Stomach (tissue), 4 donors: ENCODE measurements around the gene KCNK7.

ENCODE experiments used
- CTCF ChIP-seq, 7 experiments: fragments of 450-650 bp in 4 of 7; fragments of 200-600 bp in 3 of 7; sonication (generic) in 3 of 7; IDR thresholded peaks; one replicate each; pipeline ENCODE4 v1.5.1; 2016 to 2019; ENCODE audit warnings: antibody characterized with exemption in 7 of 7, control low read depth in 2 of 7, mild to moderate bottlenecking in 1 of 7
- POLR2A ChIP-seq, 4 donors: fragments of 450-650 bp; IDR thresholded peaks; one replicate each; pipeline ENCODE4 v1.6.1; 2016; ENCODE audit warnings: antibody characterized with exemption in 4 of 4, control low read depth in 2 of 4, mild to moderate bottlenecking in 1 of 4, moderate library complexity in 1 of 4
- POLR2AphosphoS5 ChIP-seq, 3 donors: sonication (generic); formaldehyde crosslinking; IDR thresholded peaks; one replicate each; pipeline ENCODE4 v1.6.1; 2016; ENCODE audit warnings: antibody characterized with exemption in 3 of 3

GRCh38 chr11:65642014-65642671 lies 46.5 kb upstream of the KCNK7 start:
- TF ChIP-seq CTCF (IDR thresholded peaks at IDR 0.05) (no peak), POLR2A (IDR thresholded peaks at IDR 0.05) (no peak), POLR2AphosphoS5 (IDR thresholded peaks at IDR 0.05) (no peak)
